HG03457 (cell line): ENCODE data around the gene COMT.
"Not testable (repeated sequence)": the region's sequence is repeated elsewhere in the genome, so short reads cannot be mapped to it uniquely, and the experiment has no call there.

Experiments used
- ATAC-seq: cut with Tn5 transposase; IDR thresholded peaks from one replicate; pipeline ENCODE4 v1.9.1; 2021; ENCODE audit warnings: moderate number of reproducible peaks; ENCODE audit not compliant: unreplicated experiment

Gene COMT

GRCh38 chr22:19928207-19928606 is 13.4 kb upstream of the COMT start:
- ATAC-seq: no peak

DNA sequence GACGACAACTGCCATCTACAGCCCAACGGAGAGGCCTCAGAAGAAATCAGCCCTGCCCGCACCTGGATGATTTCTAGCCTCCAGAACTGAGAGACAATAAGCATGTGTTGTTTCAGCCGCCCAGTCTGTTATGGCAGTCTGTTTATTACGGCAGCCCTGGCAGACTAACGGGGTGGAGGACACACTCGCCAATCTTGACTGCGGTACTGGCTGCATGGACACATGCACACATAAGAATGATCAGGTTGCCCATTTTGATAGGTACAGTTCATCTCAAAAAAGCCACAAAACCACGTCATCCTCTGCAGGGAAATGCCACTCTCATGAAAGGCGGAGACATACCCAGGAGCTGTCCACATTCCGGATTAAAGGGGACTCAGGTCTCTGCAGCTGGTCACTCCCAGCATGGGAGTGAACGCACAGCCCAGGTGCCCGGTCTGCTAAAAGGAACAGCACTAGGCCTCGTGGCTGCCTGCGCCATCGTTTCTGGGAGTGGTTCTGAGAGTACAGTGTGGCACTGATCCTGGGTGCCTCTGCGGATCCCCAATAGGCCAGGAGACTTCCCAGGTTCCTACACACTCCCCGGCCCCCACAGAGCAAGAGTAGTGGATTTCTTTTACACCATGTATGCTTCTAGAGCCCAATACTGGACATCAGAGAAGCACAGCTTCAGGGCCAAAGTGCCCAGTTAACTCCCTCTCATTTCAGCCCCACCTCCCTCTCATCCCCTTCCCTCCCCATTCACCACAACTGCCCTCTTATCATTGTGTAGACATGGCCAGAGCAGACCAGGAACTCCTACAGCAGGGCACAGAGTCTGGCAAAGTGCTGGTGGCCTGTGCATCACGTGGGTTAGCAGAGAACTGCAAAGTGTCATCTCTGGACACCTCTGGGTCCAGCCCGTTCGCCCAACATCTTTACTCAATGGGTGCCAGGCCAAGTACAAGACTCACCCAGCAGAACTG is 11.7 kb upstream of the COMT start:
- ATAC-seq: no peak

DNA sequence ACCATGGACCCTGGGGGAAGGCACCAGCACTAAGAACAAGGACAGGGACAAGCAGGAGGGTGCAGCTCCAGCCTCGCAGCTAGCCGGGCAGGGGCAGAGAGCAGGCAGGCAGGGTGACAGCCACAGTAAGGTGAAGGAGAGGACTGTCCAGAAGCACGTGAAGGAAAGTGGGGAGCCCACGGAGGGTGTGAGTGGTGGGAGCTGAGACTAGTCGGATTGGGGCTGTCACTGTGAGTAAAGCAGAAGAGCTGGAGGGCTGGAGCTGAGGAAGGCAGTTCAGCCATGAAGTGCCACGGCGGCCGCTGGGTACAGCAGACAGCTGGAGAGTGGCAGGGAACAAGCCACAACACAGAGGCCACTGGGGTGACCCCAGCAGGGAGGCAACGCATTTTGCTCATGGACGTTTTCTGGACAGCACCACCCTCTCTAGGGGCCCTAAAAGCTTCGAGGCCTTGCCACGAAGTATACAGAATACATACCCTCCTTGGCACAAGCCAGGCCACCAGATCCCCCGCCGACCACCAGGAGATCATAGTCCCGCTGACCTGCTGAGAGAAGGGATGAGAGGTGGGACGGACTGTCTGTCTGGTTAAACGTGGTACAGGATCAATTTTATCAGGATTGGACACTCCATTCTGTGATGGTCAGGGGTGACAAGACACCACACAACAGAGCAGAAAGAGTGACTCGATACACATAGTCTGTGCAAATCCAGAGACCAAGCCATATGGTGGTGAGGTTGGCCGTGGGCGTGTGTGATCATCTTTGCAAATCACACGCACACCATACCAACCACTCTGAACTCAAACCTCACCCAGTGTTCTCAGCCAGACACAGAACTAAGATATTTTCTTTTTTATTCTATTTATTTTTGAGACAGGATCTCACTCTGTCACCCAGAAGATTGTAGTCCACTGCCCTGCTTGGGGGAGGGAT is 10.8 kb upstream of the COMT start:
- ATAC-seq: no peak

DNA sequence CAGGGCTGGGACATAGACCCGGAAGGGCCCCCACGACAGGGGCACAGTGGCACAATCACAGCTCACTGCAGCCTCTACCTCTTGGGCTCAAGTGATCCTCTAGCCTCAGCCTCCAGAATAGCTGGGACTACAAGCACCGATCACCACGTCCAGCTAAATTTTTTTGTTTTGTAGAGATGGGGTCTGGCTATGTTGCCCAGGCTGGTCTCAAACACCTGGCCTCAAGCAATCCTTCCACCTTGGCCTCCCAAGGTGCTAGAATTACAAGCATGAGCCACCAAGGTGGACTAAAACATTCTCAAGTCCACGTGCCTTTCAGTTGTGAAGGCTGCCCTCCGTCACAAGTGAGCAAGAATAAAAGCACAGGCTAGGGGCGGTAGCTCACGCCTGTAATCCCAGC is 10.1 kb upstream of the COMT start:
- ATAC-seq: no peak

GRCh38 chr22:19932367-19933206 is 9.0 kb upstream of the COMT start:
- ATAC-seq: no peak

DNA sequence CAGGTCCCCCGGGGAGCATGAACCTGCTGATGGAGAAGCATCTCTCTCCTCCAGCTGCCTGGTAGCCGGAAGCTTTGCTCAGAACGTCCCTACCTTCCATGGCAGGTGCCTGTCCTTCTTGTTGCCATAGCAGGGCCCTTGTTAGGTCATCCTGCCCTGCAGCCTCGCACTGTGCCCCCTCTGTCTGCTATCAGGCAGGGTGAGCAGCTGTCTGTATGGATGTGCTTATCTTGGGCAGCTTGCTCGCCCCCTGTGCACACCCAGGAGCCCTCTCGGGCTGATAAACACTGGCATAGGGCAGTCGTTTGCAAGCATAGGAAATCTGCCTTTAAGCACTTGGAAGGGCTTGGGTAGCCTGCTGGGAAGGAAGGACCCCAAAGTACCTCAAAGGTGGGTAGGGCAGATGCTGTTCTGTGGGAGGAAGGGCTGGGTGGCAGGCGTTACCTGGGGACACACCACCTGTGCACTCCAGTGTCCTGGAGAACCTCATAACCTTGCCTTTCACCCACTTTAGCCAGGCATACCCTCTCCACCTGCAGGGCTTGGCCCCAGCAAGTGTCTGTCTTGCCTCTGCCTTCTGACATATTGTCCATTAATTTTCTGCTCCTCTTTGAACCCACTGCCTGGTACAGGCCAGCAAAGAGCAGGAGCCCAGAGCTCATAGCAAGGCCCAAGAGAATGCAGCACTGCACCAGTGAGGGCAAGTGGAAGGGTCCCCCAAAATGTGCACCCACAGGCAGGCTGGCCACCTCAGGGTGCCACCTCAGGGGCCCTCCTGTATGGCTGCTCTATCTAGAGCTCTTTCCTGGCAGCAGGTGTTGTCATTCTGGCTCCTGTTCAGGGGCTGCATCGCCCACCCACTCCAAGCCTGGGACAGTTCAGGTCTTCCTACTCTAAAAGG is 8.0 kb upstream of the COMT start:
- no peak for ATAC-seq

- ATAC-seq: not testable (repeated sequence)
Measured at GRCh38 chr22:19935123-19935718, 6.4 kb upstream of the COMT start.

DNA sequence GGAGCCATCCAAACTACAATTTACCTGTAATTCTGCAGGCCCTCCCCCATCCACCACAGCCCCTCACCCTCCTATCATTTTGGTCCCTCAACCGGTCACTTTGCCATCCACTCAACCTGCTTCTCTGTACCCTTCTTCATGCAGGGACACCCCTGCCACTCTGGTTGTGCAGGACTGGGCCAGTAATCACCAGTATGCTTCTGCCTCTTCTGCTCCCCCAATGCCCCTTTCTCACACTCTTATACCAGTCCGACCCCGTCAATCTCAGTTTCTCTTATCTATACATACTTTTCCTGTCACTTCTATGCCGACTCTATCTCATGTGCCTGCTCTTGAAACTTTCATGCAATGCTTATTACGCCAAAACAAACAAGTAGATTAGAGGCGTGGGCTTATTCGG is 5.1 kb upstream of the COMT start:
- ATAC-seq: no peak

GRCh38 chr22:19937616-19938473 is 3.7 kb upstream of the COMT start:
- no peak for ATAC-seq

GRCh38 chr22:19940536-19941364 is 822 bp upstream of the COMT start:
- no peak for ATAC-seq

DNA sequence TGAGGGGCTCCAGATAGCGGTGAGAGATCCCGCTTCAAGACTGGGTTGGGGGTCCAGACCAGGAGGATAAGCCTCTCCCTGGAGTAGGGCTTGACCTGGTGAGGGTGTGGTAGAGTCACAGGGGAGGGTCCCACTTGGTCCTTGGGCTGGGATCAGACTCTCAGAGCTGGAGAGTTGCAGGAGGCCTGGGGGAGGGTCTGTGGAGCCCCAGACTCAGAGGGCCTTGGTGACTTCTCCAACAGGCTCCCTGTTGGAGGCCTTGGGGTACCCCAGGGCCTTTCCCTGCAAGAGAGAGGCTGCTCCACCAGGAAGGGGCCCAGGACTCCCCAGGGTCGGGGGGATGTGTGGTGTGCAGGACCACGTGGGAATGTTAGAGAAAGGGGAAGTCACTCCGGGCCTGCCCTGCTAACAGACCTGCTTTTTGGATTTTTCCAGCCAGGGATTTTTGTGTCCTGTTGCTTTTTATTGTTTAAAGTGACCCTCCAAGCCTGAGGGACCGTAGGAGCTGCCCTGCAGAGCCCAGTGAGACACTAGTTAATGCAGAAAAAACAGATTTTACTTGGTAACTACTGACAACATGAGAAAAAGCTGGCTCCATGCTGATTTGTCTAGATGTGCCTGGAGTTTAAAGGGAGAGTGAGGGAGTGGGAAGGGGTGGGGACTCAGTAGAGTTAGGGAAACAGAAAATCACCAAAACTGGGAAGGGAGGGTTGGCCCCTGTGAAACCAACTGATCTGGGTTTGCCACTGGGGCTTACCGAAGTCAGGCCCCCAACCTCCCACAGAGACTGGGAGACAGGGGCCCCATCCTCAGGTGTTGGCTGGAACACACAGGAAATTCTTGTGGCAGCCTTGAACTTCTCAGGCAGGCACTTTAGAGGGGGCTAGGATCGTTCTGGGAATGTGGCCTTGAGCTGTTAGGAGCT is 847 bp downstream of the COMT start:
- ATAC-seq: no peak

- no peak for ATAC-seq
Measured at GRCh38 chr22:19943082-19944026, 1.8 kb downstream of the COMT start.

GRCh38 chr22:19948057-19948760 is 6.6 kb downstream of the COMT start:
- ATAC-seq: no peak

DNA sequence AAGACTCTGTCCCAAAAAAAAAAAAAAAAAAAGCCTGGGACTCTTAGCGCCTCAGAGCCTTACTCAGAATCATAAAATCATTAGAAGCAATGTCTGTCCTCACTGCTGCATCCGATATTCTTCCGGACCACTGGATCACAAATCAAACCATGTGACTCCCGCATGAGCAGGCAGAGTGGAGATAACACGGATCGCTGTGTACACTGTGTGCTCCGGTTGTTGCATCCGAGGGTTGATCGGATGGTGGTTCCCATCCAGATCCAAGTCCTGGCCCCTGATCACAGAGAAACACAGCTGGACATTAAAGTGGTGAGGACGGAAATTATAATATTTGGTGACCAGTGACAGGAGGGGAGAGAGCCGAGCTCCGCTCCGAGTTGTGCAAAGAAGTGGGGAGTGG is 9.8 kb downstream of the COMT start:
- no peak for ATAC-seq
